Pancreas (tissue), 10 donors: Measurements from ENCODE around the gene CDKAL1. TPM values are rescaled to one million over a fixed set of nuclear protein-coding genes. Genes with fewer than 3 reads are reported as not detected.

ENCODE experiments used
- ATAC-seq, 4 donors: fragments of 200-7000 bp; cut with Tn5 transposase; one replicate each; pipeline versions ENCODE4 v1.8.0 to v1.9.1; 2020; ENCODE audit warnings: mild to moderate bottlenecking in 4 of 4, moderate library complexity in 4 of 4
- DNase-seq, 6 donors: peaks; one replicate each; pipeline ENCODE4 v3.0.0-alpha.2; 2020
- FAIRE-seq: peaks from 2 replicates; lab custom pipeline; 2012; peaks lifted over from hg19 to GRCh38; lab: Jason Lieb, UNC
- H3K27ac ChIP-seq, 4 donors: fragments of 200-600 bp; sonication (generic); 1 replicate in 3 of 4; 2 replicates in 1 of 4; pipeline versions ENCODE4 v1.5.0 to v1.8.0; 2020
- H3K27me3 ChIP-seq, 4 donors: fragments of 200-600 bp; one replicate each; pipeline ENCODE4 v1.8.0; 2021
- H3K36me3 ChIP-seq, 3 donors: fragments of 200-600 bp; sonication (generic) in 1 of 3; one replicate each; pipeline versions ENCODE4 v1.5.0 to v1.8.0; 2020 to 2021
- H3K4me1 ChIP-seq, 3 donors: fragments of 200-600 bp; one replicate each; pipeline ENCODE4 v1.8.0; 2021
- H3K4me3 ChIP-seq, 4 donors: fragments of 200-600 bp; sonication (generic) in 2 of 4; one replicate each; pipeline versions ENCODE4 v1.5.0 to v1.8.0; 2020 to 2021
- H3K9me3 ChIP-seq, 4 donors: fragments of 200-600 bp; one replicate each; pipeline ENCODE4 v1.8.0; 2021
- CTCF ChIP-seq, 4 donors: fragments of 200-600 bp; sonication (generic) in 3 of 4; IDR thresholded peaks; one replicate each; pipeline versions ENCODE4 v1.5.0 to v1.8.0; 2021; ENCODE audit warnings: antibody characterized with exemption in 4 of 4
- WGBS, 2 donors: extraction: QIAGEN DNeasy Blood & Tissue Kit; methylation state at CpG; one replicate each; pipeline ENCODE4 v1.1.7; 2013; 5-methylcytosine and 5-hydroxymethylcytosine counted together
- intact Hi-C, 3 donors: fragments of 100-400 bp; cut with DNase I; formaldehyde crosslinking; loops; one replicate each; pipeline versions ENCODE4 v1.11.1 to v1.14.2; 2022
- polyA plus RNA-seq, 2 donors: library from polyadenylated mRNA; stranded (reverse); fragments of 200-250 nt; gene quantifications; one replicate each; pipeline ENCODE4 v1.2.3, GENCODE V29; 2013
- total RNA-seq, 6 donors: library from RNA; stranded (reverse); fragmentation: NEBNext Ultra II Directional in 4 of 6; extraction: Animal tissue kit (Norgen Biotek cat#: 25700) in 4 of 6; gene quantifications; one replicate each; pipeline versions ENCODE4 v1.2.1 to v1.2.4, GENCODE V29; 2021 to 2023
- donor health status: healthy with polysubstance abuse.
- donor health status: DM: no; HTN: no; CAD: no; lungs with moderate emphysema.
- donor health status: DM: no; HTN: no; CAD: no.
- donor health status: control.
- donor health status: control.
- donor health status: Bipolar disorder and iron deficiency.
- donor health status: DM: yes; HTN: yes; CAD: no.
- donor health status: DM: no; HTN: no; CAD: no.
- donor health status: DM: no; HTN: no; CAD: no.
- donor health status: DM: yes; HTN: yes; CAD: no.

Gene CDKAL1
- total and polyA plus RNA-seq, 8 donors: 3.3 to 11.7 (median 8.2) TPM

GRCh38 chr6:21180800-21181337, 646.6 kb downstream of the CDKAL1 start:
- Histone ChIP-seq H3K36me3 (no peaks in the 10 kb centered on the region), H3K27ac (no peak overlapping the region), H3K4me1 (no peaks in the 10 kb centered on the region), H3K9me3 (no peaks in the 10 kb centered on the region), H3K4me3 (no peak overlapping the region), H3K27me3 (no peaks in the 10 kb centered on the region)
- intact Hi-C loops: no loop called here
- ATAC-seq (no peak), FAIRE-seq (no peak), DNase-seq (no peak)
- TF ChIP-seq CTCF (IDR thresholded peaks at IDR 0.05): no peak
- 97% methylated on average over 4 of the region's 4 CpGs for WGBS, 2 donors

- H3K36me3 ChIP-seq: no peaks in the 10 kb centered on the region
- FAIRE-seq (peak; percentile 26), DNase-seq (no peak), ATAC-seq (no peak)
- intact Hi-C loops: no loop called here
- no peak overlapping the region for H3K27ac ChIP-seq
- WGBS, 2 donors: 91 to 98% methylated on average over 1 of the region's 1 CpG
- no peaks in the 10 kb centered on the region for H3K27me3 ChIP-seq
- H3K4me3 ChIP-seq: no peak overlapping the region
- no peak for TF ChIP-seq CTCF (IDR thresholded peaks at IDR 0.05)
- no peaks in the 10 kb centered on the region for H3K4me1 ChIP-seq
- H3K9me3 ChIP-seq: no peaks in the 10 kb centered on the region
Observed at GRCh38 chr6:21181866-21182265, 647.6 kb downstream of the CDKAL1 start.

- no peak for TF ChIP-seq CTCF (IDR thresholded peaks at IDR 0.05)
- H3K4me1 ChIP-seq: no peaks in the 10 kb centered on the region
- intact Hi-C loops: no loop called here
- DNase-seq (no peak), ATAC-seq (no peak), FAIRE-seq (no peak)
- H3K27ac ChIP-seq: no peak overlapping the region
- no peaks in the 10 kb centered on the region for H3K36me3 ChIP-seq
- H3K4me3 ChIP-seq: no peak overlapping the region
- H3K27me3 ChIP-seq: no peaks in the 10 kb centered on the region
- no peaks in the 10 kb centered on the region for H3K9me3 ChIP-seq
Observed at GRCh38 chr6:21182589-21182988, 648.3 kb downstream of the CDKAL1 start.

- intact Hi-C loops: no loop called here
- H3K27me3 ChIP-seq: no peaks in the 10 kb centered on the region
- no peaks in the 10 kb centered on the region for H3K4me1 ChIP-seq
- no peak overlapping the region for H3K4me3 ChIP-seq
- ATAC-seq (no peak), DNase-seq (no peak), FAIRE-seq (no peak)
- no peak overlapping the region for H3K27ac ChIP-seq
- no peaks in the 10 kb centered on the region for H3K36me3 ChIP-seq
- 78 to 87% methylated on average over 4 of the region's 4 CpGs for WGBS, 2 donors
- TF ChIP-seq CTCF (IDR thresholded peaks at IDR 0.05): no peak
- H3K9me3 ChIP-seq: no peaks in the 10 kb centered on the region
Observed at GRCh38 chr6:21185861-21186478, 651.7 kb downstream of the CDKAL1 start.

- no peak for ATAC-seq
- no peak for TF ChIP-seq CTCF (IDR thresholded peaks at IDR 0.05)
- 46 to 50% methylated on average over 2 of the region's 2 CpGs for WGBS, 2 donors
- Histone ChIP-seq H3K4me1 (no peaks in the 10 kb centered on the region), H3K27me3 (no peaks in the 10 kb centered on the region), H3K36me3 (no peaks in the 10 kb centered on the region), H3K27ac (no peak overlapping the region), H3K4me3 (no peak overlapping the region), H3K9me3 (no peaks in the 10 kb centered on the region)
- FAIRE-seq: no peak
- intact Hi-C loops: no loop called here
- DNase-seq: no peak
Observed at GRCh38 chr6:21186479-21187055, 652.3 kb downstream of the CDKAL1 start.
